Hematopoietic multipotent progenitor cell treated with erythropoietin and hydrocortisone succinate and interleukin-3 and kit ligand, for 6 days (in vitro differentiated cells): ENCODE measurements around the gene NRBF2.
"Not testable (repeated sequence)": the region's sequence is repeated elsewhere in the genome, so short reads cannot be mapped to it uniquely, and the experiment has no call there.

ENCODE experiments used
- DNase-seq: peaks from one replicate; pipeline ENCODE4 v3.0.0-alpha.2; 2015

Gene NRBF2

DNA sequence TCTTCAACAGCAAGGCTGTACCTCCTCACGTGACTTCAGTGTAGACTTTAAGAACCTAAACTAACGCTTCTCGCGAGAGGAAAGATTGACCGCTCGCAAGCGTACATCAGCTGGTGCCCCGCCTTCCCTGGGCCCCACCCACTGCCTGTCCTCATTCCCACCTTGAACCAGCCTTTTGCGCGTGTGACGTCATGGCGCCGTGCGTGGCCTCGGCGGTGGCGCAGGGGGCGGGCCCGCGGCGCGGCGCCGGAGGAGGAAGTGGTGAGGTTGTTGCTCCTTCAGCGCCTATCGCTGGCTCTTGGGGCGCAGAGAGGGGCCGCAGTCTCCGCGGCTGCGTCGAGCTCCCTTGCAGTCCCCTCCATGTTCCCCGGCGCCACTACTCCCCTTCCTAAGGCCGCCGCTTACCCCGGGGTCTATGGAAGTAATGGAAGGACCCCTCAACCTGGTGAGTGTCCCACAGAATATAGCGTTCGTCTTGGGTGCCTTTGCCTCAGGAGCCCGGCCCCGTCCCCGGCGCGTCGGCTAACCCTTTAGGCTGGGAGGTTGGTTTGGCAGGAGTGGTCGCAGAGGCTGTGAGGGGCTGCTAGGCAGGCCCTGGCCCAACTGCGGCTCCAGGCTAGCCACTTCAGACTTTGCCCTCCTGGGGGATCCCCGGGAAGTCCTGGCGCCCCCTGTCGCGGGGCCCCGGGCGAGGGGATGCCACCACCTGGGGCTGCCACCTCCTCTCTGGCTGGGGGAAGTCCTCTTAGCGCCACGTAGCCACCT lies at the start of gene NRBF2:
Gene NRBF2, plus strand, starts transcription at position 273 of the 765 bp plus-strand sequence. Its CDS starts 143 bp downstream, at position 416.
- DNase-seq = peak; percentile 99

DNA sequence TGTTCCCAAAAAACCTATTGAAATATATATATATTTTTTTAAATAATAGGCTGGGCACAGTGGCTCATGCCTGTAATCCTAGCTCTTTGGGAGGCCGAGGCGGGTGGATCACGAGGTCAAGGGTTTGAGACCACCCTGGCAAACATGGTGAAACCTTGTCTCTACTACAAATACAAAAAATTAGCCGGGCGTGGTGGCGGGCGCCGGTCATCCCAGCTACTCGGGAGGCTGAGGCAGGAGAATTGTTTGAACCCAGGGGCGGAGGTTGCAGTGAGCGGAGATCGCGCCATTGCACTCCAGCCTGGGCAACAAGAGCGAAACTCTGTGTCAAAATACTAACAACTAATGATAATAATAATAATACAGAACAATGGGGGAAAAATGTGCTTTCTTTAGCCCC lies 49.7 kb upstream of the NRBF2 start:
- not testable (repeated sequence) for DNase-seq

DNA sequence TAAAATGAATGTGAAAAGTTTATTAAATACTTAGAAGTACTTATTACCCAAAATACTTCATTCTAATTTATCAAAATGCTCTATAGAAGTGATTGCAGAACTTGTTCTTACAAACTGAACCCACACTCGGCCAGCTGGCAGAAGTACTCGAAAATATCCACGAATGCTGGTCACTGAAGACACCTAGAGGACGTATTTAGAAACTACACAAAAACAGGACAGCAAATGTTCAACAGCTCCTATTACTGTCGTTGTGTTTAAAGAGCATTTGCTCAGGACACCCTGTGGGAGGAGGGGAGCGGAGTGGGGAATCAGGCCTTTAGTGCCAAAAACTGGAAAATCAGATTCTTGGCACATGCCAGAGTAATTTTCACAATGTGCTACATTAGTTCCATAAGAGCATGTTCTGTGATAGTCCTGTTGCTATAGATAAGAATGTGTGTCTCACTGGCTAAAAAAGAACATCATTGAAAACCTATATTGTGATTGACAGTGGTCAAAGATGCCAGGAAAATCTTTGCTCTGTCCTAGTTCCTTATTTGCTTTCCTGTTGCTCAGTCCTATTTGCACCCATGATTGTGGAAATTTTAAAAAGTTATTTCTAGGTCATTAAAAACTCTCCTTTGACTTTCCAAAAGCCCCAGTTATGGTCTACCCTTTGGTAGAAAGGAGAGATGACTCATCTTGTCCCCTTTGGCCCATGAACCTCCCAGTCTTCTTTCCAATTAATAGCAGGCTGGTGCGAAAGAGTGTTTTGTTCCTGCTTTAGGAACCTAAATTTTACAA lies 49.0 kb upstream of the NRBF2 start:
- DNase-seq = peak; percentile 77

DNA sequence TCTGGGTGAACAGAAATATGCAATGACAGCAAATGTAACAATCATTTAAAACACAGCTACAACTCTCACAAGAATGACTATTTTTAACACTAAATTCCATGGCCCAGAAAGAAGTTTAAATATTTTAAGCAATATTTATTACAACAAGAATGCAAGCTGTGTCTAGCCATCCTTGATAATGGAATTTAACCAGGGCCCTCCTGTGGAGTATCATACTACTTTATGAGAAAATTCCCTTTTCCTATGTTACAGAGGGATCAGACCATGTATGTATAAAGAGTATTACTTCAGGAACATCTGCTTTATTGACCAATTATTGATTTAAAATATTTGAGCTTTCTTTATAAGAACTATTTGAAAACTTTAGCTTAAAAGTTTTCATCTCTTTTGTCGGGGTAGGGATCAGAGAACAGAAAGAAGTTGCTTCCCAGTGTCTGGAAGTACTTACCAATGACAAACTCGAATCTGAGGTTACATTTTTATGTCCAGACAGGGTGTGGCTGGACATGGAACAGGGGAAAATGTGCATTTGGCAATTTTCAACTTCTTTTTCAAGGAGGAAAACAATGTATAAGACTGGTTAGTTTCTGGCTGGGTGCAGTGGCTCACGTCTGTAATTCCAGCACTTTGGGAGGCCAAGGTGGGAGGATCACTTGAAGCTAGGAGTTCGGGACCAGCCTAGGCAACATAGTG lies 48.3 kb upstream of the NRBF2 start:
- DNase-seq = no peak

DNA sequence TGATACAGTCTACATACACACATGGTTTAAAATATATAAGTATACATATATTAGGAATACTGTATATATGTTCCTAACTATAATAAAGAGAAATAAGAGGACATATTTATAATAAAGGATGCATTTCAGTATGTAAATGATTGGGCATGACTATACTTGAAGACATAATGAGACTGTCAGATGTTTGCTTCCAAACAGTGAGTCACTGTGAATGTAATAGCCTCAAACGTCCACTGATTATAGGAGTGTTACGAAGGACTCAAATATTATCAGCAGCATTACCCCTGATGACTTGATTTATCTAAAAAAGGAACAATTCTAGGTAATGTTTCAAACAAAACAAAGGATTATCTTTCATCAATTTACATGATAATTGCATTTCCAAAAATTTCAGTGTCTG lies 39.9 kb upstream of the NRBF2 start:
- DNase-seq = no peak

DNA sequence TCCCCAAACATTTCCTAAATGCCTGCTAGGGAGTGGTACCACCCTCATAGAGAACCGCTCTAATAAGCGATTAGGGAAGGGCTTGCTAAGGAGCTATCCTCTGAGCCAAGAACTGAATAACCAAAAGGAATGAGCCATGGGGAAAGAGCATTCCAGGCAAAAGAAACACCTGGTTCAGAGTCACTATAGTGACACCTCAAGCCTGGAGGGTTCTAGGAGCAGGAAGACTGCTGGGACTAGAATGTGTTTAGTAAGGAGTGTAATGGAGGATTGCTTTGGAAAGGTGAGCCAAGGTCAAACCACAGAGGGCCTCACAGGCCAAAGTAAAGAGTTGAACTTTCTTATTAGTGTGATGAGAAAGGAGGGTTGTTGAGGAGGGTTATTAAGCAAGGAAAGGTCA lies 38.7 kb upstream of the NRBF2 start:
- DNase-seq = no peak

DNA sequence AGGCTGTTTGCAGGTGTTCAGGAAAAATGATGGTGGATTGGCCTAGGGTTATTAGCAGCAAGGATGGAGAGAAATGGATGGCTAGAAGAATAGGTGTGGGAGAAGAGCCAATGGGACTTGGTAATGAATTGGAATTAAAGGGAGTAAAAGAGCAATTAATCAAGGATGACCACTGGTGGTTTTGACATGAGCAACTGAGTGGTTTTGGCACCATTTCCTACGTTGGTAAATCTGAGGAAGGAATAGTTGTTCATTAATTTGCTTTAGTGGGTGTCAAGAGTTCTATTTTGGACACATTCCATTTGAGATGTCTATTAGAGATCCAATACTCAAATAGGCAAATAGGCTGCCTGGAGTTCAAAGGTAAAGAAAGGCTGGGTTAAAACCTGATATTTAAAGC lies 38.2 kb upstream of the NRBF2 start:
- DNase-seq = no peak

DNA sequence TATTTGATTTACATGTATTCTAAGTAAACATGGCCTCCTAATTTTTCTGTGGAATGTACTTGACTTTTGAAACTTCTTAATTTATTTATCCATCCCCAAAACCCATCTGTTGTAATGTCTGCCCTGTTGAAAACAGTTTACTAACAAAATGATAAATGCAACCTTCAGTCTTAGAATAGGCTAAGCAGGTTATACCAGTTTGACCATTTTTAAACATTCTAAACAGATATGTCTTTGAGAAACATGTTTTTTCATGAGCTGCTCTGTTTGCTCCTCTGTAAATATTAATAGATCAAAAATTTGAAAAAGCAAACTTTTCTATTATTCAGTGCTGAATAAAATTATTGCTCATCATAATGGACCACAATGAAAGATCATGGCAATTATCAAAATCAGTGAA lies 33.4 kb upstream of the NRBF2 start:
- no peak for DNase-seq

DNA sequence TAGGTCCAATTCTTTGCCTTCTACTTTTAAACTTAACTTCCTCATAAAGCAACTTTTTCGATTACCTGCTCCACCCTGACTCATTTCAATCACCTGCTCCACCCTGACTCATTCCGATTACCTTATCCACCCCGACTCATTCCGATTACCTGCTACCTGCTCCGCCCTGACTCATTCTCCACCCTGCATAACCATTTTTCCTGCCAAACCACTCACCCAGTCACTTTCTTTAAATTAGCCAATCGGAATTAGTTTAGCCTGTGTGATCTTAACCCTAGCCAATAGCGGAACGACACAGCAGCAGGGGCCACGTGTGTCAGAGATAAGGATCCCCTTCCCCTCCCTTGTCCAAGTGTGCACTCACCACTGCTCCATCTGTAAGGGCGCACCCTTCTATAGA lies 32.0 kb upstream of the NRBF2 start:
- DNase-seq = not testable (repeated sequence)

DNA sequence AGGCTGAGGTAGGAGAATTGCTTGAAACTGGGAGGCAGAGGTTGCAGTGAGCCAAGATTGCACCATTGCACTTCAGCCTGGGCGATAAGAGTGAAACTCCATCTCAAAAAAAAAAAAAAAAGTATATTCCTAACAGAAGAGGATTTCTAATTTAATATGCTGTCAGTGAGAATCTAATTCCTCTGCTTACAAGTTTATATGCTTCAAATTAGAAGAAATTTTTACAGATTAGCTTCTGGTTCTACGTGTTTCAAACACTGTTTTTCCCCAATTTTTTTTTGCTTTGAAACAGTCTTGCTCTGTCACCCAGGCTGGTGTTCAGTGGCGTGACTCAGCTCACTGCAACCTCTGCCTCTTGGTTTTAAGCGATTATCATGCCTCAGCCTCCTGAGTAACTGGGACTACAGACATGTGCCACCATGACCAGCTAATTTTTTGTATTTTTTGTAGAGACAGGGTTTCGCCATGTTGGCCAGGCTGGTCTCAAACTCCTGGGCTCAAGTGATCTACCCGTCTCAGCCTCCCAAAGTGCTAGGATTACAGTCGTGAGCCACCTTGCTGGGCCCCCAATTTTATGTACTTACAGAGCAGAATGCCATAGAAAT lies 30.7 kb upstream of the NRBF2 start:
- DNase-seq = not testable (repeated sequence)

DNA sequence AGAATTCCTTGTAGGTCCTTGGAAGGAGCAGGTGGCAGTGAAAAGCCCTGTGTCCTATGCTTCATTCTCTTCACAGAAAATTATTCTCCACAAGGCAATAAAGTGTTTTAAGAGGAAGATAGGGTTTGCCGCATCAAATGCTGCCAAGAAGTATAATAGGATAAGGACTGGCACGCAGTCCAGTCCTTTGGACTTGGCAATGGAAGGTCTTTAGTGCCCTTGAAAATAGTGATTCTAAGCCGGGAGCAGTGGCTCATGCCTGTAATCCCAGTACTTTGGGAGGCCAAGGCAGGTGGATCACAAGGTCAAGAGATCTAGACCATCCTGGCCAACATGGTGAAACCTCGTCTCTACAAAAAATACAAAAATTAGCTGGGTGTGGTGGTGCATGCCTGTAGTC lies 29.9 kb upstream of the NRBF2 start:
- not testable (repeated sequence) for DNase-seq

DNA sequence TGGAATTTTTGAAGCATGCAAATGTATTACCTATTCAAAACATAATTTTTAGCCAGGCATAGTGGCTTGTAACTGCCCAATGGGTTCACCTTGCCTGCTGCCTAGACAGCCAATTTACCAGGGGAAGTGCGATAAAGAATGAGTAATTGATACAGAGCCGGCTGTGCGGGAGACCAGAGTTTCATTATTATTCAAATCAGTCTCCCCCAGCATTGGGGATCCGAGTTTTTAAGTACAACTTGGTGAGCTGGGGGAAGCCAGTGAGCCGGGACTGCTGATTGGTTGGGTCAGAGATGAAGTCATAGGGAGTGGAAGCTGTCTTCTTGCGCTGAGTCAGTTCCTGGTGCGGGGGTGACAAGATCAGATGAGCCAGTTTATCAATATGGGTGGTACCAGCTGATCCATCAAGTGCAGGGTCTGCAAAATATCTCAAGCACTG lies 29.1 kb upstream of the NRBF2 start:
- no peak for DNase-seq

DNA sequence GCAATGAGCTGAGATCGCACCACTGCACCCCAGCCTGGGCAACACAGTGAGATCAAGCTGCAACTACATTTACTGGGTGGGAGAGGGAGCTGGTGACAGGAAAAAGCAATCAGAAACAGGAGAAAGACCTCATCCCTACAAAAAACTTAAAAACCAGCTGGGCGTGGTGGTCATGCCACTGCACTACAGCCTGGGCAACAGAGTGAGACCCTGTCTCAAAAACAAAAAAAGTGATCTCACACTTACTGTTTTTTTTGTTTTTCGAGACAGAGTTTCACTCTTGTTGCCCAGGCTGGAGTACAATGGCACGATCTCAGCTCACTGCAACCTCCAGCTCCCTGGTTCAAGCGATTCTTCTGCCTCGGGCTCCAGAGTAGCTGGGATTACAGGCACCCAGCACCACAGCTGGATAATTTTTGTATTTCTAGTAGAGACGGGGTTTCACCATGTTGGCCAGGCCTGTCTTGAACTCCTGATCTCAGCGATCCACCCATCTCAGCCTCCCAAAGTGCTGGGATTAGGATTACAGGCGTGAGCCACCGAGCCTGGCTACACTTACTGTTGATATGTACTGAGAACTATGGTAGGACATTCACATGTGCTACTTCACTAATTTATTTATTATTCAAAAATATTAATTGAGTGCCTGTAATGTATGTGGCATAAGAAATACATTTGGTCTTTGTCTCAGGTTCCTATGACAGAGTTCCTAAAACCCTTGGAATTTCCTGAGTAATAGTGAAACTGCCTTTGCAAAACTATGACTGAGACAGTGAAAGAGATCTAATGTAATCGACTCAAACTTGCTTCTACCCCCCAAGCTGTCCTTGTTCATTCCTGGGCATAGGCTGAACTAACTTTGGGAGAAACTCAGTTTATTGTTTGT lies 27.7 kb upstream of the NRBF2 start:
- no peak for DNase-seq

DNA sequence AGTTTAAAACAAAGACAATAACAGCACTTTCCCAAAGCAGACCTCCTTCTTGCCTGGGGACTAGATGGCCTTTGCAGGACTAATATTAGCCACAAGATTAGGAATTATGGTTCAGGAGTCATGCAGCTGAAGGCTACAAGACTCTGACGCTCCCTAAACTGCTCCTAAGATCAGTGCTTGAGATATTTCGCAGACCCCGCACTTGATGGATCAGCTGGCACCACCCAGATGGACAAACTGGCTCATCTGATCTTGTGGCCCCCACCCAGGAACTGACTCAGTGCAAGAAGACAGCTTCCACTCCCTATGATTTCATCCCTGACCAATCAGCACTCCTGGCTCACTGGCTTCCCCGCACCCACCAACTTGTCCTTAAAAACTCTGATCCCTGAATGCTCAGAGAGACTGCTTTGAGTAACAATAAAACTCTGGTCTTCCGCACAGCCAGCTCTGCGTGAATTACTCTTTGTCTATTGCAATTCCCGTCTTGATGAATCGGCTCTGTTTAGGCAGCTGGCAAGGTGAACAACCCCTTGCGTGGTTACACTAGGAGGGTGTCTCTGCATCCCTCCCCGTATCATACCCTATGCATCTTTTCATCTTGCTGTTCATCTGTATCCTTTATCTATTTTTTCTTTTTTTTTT lies 26.9 kb upstream of the NRBF2 start:
- DNase-seq = no peak

DNA sequence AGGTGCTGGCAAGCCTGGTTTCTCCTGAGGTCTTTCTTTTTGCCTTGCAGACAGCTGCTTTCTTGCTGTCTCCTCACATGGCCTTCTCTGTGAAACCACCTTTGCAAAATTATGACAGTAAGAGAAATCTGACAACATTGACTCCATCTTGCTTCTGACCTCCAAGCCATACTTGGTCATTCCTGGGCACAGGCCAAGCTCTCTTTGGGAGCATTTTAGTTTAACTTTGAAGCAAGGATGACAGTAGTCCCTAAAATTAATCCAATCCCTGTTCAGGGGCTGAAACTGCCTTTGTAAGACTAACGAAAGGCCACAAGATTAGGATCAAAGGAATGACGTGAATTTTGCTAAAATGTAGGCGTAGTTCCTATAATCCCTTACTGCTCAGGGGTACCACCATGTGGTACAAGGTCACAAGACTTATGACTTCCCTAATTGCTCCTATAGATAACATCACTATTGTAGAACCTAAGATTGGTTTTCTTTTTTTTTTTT lies 25.1 kb upstream of the NRBF2 start:
- no peak for DNase-seq

DNA sequence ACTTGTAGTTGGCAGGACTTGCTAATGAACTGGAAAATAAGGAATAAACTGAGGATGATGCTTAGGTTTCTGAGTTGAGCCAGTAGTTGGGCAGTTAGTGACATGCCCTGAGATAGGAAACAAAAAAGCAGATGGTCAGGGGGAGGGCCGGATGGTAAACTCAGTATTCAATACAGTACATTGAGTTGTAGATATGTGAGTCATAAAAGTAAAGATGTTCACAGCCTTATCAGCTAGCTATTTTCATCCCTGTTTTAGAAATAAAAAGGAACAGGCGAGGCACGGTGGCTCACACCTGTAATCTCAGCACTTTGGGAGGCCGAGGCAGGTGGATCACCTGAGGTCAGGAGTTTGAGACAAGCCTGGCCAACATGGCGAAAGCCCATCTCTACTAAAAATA lies 22.2 kb upstream of the NRBF2 start:
- no peak for DNase-seq

DNA sequence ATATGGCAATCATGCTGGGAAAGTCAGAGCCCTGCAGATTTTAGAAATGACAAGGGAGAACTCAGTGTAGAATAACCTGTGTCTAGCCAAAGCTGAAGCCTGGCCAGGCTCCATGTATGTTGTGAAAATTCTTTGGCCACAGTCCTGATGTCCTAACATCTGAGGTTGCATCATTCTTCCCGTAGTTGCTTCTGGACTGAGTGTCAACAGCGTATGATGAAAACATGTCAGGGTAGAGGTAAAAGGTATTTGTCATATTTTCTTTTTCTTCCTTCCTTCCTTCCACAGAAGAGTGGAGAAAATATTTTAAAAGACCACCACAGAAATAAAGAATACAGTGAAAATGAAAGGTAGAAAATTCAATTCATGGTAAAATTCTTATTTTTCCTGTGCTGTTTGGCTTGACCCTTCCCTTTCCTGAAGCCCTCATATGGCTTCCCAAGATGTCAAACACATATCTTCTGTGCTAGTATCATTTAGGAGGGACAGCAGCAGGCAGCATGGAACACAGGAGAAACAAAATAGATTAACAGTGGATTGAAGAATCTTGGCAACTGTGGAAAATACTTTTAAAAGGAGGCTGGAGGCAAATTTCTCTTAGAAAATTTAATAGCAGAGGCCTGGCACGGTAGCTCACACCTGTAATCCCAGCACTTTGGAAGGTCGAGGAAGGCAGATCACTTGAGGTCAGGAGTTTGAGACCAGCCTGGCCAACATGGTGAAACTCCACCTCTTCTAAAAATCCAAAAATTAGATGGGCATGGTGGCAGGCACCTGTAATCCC lies 18.9 kb upstream of the NRBF2 start:
- DNase-seq = peak; percentile 15

DNA sequence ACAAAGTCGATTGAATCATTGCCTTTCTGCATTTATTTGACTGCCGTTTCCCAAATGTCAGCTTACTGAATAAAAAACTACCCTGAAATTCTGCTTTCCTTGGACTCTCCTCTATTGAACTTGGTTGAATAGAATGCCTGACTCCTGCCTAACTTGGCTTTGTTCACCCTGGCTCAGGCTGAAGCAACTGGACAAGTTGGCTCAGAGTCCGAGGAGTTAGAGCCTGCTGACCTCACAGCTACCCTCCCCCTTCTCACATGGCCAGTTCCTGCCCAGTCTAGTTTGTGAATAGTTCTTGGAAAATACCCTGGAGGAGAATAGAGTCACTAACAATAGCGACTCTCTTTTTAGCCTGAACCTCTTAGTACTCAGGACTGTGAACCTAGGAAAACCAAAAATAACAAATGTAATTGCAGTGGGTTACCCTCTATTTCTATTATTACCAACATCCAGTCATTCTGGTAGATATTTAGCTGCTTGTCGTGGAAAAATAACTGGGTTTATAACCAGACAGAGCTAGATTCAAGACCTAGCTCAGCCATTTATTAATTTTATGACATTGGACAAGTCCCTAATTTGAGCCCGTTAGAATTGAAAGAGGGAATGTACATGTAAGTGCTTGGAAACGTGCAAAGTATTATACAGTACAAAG lies 17.3 kb upstream of the NRBF2 start:
- no peak for DNase-seq

DNA sequence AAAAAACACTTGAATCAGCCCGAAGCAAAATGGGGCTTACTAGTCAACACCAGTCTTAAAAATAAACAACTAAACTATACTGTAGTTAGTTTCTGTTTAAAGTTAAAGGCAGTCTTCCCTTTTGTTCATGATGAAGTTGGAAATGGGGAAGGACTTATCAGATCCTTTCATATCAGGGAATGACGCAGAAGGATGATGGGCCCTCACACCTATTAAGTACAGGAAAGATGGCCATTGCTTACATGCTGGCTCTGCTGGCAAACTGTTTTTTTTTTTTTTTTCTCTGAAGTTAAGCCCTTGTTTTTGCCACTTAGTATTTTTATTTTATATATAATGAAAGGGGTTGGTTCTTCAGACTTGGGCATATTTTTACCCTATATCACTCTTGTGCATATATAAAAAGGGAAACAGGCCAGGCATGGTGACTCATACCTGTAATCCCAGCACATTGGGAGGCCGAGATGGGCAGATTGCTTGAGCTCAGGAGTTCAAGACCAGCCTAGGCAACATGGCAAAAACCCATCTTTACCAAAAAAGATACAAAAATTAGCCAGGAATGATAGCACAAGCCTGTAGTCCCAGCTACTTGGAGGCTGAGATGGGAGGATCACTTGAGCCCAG lies 16.6 kb upstream of the NRBF2 start:
- DNase-seq = no peak

DNA sequence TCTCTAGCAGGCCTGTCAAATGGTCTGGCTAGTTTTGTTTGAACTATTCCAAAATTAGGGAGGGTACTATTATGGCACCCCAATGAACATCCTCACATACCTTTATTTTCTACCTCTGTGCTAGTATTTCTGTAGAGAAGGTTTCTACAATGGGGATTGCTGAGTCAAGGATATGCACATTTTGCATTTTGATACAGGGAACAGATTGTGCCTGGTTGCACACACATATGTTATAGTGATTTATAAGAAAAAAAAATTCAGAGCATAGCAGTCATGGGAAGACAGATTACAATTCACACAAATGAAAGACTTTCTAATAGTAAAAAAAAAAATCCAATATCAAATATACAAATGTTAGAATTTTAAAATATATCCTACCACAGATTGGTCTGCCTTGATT lies 14.1 kb upstream of the NRBF2 start:
- no peak for DNase-seq
